Mucosa of gallbladder (tissue), 1 donor: ENCODE results near the gene TMEM61. TPM values are rescaled to one million over a fixed set of nuclear protein-coding genes. Genes with fewer than 3 reads are reported as not detected.

Source experiments
- DNase-seq: peaks from one replicate; pipeline ENCODE4 v3.0.0-alpha.2; 2020; ENCODE audit warnings: low spot score
- total RNA-seq: library from RNA; stranded (reverse); gene quantifications from one replicate; pipeline ENCODE4 v1.2.1, GENCODE V29; 2021
- donor health status: DM: no; HTN: no; CAD: no.

The TMEM61 gene
- total RNA-seq, 1 donor from 2014 or later, result 2.3 TPM

GRCh38 chr1:55037733-55038551 is 57.5 kb downstream of the TMEM61 start:
- no peak for DNase-seq

DNA sequence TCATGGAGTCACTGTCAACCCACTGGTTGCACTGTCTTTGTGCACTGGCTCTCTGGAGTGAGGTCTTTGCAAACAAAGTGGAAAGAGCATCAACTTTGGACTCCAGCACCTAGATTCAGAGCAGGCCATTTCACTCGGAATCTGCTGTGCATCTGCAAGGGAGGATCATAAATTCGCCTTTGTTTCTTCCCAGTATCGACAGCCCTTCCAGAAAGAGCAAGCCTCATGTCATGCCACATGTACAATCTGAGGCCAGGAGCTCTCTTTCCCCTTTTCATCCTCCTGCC is 58.1 kb downstream of the TMEM61 start:
- no peak for DNase-seq

- no peak for DNase-seq
Measured at GRCh38 chr1:55038974-55039341, 58.5 kb downstream of the TMEM61 start.

DNA sequence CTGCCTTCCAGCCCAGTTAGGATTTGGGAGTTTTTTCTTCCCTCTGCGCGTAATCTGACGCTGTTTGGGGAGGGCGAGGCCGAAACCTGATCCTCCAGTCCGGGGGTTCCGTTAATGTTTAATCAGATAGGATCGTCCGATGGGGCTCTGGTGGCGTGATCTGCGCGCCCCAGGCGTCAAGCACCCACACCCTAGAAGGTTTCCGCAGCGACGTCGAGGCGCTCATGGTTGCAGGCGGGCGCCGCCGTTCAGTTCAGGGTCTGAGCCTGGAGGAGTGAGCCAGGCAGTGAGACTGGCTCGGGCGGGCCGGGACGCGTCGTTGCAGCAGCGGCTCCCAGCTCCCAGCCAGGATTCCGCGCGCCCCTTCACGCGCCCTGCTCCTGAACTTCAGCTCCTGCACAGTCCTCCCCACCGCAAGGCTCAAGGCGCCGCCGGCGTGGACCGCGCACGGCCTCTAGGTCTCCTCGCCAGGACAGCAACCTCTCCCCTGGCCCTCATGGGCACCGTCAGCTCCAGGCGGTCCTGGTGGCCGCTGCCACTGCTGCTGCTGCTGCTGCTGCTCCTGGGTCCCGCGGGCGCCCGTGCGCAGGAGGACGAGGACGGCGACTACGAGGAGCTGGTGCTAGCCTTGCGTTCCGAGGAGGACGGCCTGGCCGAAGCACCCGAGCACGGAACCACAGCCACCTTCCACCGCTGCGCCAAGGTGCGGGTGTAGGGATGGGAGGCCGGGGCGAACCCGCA is 59.1 kb downstream of the TMEM61 start, which contains the start of gene PCSK9:
TSS of gene PCSK9 (plus strand) at position 207 of the 741 bp plus-strand sequence. CDS start at position 497, 290 bp downstream.
- peak; percentile 25 for DNase-seq

- no peak for DNase-seq
Measured at GRCh38 chr1:55040083-55040932, 59.9 kb downstream of the TMEM61 start.

DNA sequence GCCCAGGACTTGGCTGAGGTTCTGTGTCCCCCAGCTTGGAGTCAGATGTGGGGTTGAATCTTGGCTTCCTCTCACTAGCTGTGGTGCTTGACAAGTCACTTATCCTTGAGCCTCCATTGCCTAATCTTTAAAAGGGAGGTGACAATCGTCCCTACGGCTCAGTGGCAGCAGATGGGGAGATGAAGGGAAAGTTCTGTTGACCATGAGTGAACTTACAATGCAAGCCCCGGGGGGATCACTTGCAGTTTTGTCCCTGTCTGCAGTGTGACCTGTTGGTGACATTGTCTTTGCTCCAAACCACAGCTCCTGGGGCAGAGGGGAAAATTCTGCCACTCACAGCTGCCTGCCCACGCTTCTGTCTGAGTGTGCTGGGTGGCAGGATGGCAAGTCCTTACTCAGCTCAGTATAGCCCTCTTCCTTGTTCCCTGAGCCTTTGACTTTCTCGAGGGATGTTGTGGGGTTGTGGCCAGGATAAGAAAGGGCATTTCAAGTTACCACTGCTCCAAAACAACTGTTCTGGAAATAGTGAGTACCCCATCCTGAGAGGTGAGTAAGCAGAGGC is 60.6 kb downstream of the TMEM61 start:
- DNase-seq, result no peak

DNA sequence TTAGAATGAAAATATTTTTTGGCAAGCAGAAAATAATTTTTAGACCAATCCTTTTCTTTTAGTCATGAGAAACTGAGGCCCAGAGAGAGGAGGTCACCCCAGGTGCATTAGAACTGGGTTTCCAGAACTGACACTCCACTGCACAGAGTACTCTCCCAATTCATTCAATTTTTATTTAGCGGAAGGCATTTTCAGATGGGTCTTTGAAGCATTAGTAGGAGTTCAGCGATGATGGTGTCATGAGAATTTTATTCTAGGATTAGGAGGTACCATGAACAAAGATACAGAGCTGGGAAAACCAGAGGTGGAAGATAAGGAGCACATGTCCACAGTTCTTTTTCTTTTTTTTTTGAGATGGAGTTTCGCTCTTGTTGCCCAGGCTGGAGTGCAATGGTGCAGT is 61.2 kb downstream of the TMEM61 start:
- no peak for DNase-seq

Other genes starting within 250 kb of the TMEM61 start
- gene PARS2, start 216.1 kb upstream of the TMEM61 start, total RNA-seq, result 6.3 TPM
- gene TTC22, start 179.3 kb upstream of the TMEM61 start, total RNA-seq, result 24.9 TPM
- gene DHCR24, start 93.4 kb upstream of the TMEM61 start, total RNA-seq, result 463 TPM
- gene BSND, start 18.3 kb downstream of the TMEM61 start, total RNA-seq, result not detected
- gene PCSK9, start 58.9 kb downstream of the TMEM61 start, total RNA-seq, result 10.2 TPM
- 34.6 TPM for gene USP24, start 234.7 kb downstream of the TMEM61 start, total RNA-seq